OCI-LY3 (cell line): ENCODE data around the gene PEAK1.

ENCODE experiments used
- CTCF ChIP-seq: fragments of 200-600, 300-600 bp; sonication (generic); IDR thresholded peaks from 2 replicates; pipeline ENCODE4 v1.5.1; 2014; ENCODE audit warnings: antibody characterized with exemption, low read length, low read depth
- EZH2phosphoT487 ChIP-seq: fragments of 200-600 bp; shearing (Covaris generic); IDR thresholded peaks from 2 replicates; pipeline ENCODE4 v1.6.1; 2018; ENCODE audit warnings: antibody characterized with exemption, mixed run types, low read depth

GRCh38 chr15:77120576-77120975 is 299.3 kb downstream of the PEAK1 start:
- TF ChIP-seq CTCF (no peak), EZH2phosphoT487 (no peak)
